PFSK-1 (cell line): ENCODE results near the gene FOLR3.

Source experiments
- POLR2AphosphoS5 ChIP-seq: IDR thresholded peaks from 2 replicates; pipeline ENCODE4 v1.6.1; 2012; ENCODE audit warnings: low read depth, mild to moderate bottlenecking, control low read depth, low read length, moderate library complexity
- REST ChIP-seq, 2 experiments: IDR thresholded peaks; 2 replicates each; pipeline versions ENCODE4 v1.6.1 to v1.8.0; 2011 to 2012; ENCODE audit warnings: low read depth in 2 of 2, low read length in 2 of 2, control low read depth in 1 of 2, inconsistent platforms in 1 of 2, mild to moderate bottlenecking in 1 of 2, moderate library complexity in 1 of 2; ENCODE audit not compliant: insufficient read depth in 1 of 2
- SIN3A ChIP-seq: IDR thresholded peaks from 2 replicates; pipeline ENCODE4 v1.6.1; 2012; ENCODE audit warnings: mild to moderate bottlenecking, low read length, moderate library complexity, borderline replicate concordance; ENCODE audit not compliant: insufficient read depth
- TAF1 ChIP-seq: IDR thresholded peaks from 2 replicates; pipeline ENCODE4 v1.6.1; 2012; ENCODE audit warnings: low read length, control low read depth, borderline replicate concordance; ENCODE audit not compliant: insufficient read depth

GRCh38 chr11:72102631-72102945, 32.9 kb upstream of the FOLR3 start:
- TF ChIP-seq REST (IDR thresholded peaks at IDR 0.05; ENCODE audit: insufficient read depth in 1 of 2, low read depth in 2 of 2, low read length in 2 of 2) (no peak), POLR2AphosphoS5 (no peak; the same call in 1 of the 2 replicates), SIN3A (no peak), TAF1 (no peak)
